ENCODE results near the gene P4HA2.

- no peak for TF ChIP-seq CTCF (IDR thresholded peaks at IDR 0.05; ENCODE audit: low read length)
- no peak for TF ChIP-seq EZH2 (optimal IDR thresholded peaks at IDR 0.05; ENCODE audit: low read depth, low read length)
Observed at GRCh38 chr5:132270335-132270665, 42.6 kb upstream of the P4HA2 start.

Measured in MM.1S (cell line).